OCI-LY3 (cell line): ENCODE results near the gene ZNF830.

Source experiments
- H2AFZ ChIP-seq: fragments of 200-600, 300-600 bp; shearing (Covaris generic); 2 replicates; pipeline ENCODE4 v1.6.0; 2014; ENCODE audit warnings: antibody characterized with exemption, low read depth, low read length
- H3K27ac ChIP-seq: fragments of 200-600, 300-600 bp; sonication (generic); 2 replicates; pipeline ENCODE4 v1.5.1; 2014; ENCODE audit warnings: mild to moderate bottlenecking, low read length, moderate library complexity, mixed read lengths
- H3K27me3 ChIP-seq: fragments of 200-600, 300-600 bp; sonication (generic); 2 replicates; pipeline ENCODE4 v1.6.1; 2014; ENCODE audit warnings: low read depth, low read length, mixed read lengths
- H3K36me3 ChIP-seq: fragments of 200-600, 300-600 bp; sonication (generic); replicated peaks from 2 replicates; pipeline ENCODE3; 2014; ENCODE audit warnings: low read depth, low read length, mixed read lengths
- H3K4me1 ChIP-seq: fragments of 300-600, 200-600 bp; sonication (generic); 2 replicates; pipeline ENCODE4 v1.6.1; 2014; ENCODE audit warnings: low read length, mixed read lengths
- H3K4me2 ChIP-seq: fragments of 200-600, 300-600 bp; sonication (generic); 2 replicates; pipeline ENCODE4 v1.6.1; 2014; ENCODE audit warnings: low read length, mixed read lengths
- H3K4me3 ChIP-seq: fragments of 300-600, 200-600 bp; sonication (generic); 2 replicates; pipeline ENCODE4 v1.5.1; 2014; ENCODE audit warnings: antibody characterized with exemption, mild to moderate bottlenecking, low read length, moderate library complexity
- H3K79me2 ChIP-seq: fragments of 300-600, 200-600 bp; shearing (Covaris generic); 2 replicates; pipeline ENCODE4 v1.6.1; 2014; ENCODE audit warnings: mild to moderate bottlenecking, low read length, mixed read lengths
- H3K9ac ChIP-seq: fragments of 300-600, 200-600 bp; shearing (Covaris generic); 2 replicates; pipeline ENCODE4 v1.6.0; 2014; ENCODE audit warnings: mild to moderate bottlenecking, low read length, moderate library complexity
- H3K9me3 ChIP-seq: fragments of 200-600, 300-600 bp; shearing (Covaris generic); 2 replicates; pipeline ENCODE4 v1.6.1; 2014; ENCODE audit warnings: low read length, mixed read lengths; ENCODE audit not compliant: insufficient read depth
- H4K20me1 ChIP-seq: fragments of 200-600, 300-600 bp; sonication (generic); 2 replicates; pipeline ENCODE4 v1.6.1; 2016; ENCODE audit warnings: low read length, mixed read lengths; ENCODE audit not compliant: insufficient read depth
- EZH2phosphoT487 ChIP-seq: fragments of 200-600 bp; shearing (Covaris generic); IDR thresholded peaks from 2 replicates; pipeline ENCODE4 v1.6.1; 2018; ENCODE audit warnings: antibody characterized with exemption, mixed run types, low read depth
- TF ChIP-seq, protein P1 (sequence below): fragments of 200-600, 300-600 bp; sonication (generic); IDR thresholded peaks from 2 replicates; pipeline ENCODE4 v1.5.1; 2014; ENCODE audit warnings: antibody characterized with exemption, low read length, low read depth

The ZNF830 gene, protein sequence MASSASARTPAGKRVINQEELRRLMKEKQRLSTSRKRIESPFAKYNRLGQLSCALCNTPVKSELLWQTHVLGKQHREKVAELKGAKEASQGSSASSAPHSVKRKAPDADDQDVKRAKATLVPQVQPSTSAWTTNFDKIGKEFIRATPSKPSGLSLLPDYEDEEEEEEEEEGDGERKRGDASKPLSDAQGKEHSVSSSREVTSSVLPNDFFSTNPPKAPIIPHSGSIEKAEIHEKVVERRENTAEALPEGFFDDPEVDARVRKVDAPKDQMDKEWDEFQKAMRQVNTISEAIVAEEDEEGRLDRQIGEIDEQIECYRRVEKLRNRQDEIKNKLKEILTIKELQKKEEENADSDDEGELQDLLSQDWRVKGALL

DNA sequence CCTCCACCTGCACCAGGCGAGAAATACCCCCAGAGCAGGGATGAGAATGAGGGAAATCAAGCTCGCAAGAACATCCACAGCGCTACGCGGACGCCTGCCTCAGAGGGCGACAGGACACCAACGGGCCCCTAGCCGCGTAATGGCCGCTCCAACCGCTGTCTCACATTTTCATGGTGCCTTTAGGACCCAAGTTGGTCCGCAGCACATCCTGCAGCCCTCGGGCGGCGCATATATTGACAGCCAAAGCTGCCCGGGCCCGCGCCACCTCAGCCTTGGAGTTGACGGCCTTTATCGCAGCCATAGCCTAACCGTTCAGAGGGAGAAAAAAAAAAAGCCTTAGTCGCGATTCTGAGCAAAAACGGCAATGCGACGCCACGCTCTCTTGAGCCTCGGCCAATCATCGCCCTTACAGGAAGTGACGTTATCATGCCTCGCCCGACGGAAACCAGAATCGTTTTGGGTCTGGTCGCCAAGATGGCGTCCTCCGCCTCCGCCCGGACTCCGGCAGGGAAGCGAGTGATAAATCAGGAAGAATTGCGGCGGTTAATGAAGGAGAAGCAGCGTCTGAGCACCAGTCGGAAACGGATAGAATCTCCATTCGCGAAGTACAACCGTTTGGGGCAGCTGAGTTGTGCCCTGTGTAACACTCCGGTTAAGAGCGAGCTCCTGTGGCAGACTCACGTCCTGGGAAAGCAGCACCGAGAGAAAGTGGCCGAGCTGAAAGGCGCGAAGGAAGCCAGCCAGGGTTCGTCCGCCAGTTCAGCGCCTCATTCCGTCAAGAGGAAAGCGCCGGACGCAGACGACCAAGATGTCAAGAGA, at the start of gene ZNF830, which contains the start of gene CCT6B:
TSS of gene ZNF830 (plus strand) at position 448 of the 819 bp plus-strand sequence. CDS start at position 475, 27 bp downstream.
TSS of gene CCT6B (minus strand) at position 368 of the 819 bp plus-strand sequence. CDS start at position 301, 67 bp downstream.
- Histone ChIP-seq H3K79me2 (peaks cover 27% of the 10 kb centered on the region), H3K27ac (peak within 1 kb of the TSS; percentile 69), H3K27me3 (no peaks in the 10 kb centered on the region), H4K20me1 (no peaks in the 10 kb centered on the region), H3K36me3 (peaks cover 9% of the 10 kb centered on the region), H3K4me1 (peaks cover 14% of the 10 kb centered on the region), H2AFZ (peak within 1 kb of the TSS; percentile 78), H3K9ac (peak within 1 kb of the TSS; percentile 92), H3K4me2 (peak within 1 kb of the TSS; percentile 99), H3K9me3 (no peaks in the 10 kb centered on the region), H3K4me3 (peak within 1 kb of the TSS; percentile 85)
- no peak for TF ChIP-seq EZH2phosphoT487
- TF ChIP-seq, protein P1, sequence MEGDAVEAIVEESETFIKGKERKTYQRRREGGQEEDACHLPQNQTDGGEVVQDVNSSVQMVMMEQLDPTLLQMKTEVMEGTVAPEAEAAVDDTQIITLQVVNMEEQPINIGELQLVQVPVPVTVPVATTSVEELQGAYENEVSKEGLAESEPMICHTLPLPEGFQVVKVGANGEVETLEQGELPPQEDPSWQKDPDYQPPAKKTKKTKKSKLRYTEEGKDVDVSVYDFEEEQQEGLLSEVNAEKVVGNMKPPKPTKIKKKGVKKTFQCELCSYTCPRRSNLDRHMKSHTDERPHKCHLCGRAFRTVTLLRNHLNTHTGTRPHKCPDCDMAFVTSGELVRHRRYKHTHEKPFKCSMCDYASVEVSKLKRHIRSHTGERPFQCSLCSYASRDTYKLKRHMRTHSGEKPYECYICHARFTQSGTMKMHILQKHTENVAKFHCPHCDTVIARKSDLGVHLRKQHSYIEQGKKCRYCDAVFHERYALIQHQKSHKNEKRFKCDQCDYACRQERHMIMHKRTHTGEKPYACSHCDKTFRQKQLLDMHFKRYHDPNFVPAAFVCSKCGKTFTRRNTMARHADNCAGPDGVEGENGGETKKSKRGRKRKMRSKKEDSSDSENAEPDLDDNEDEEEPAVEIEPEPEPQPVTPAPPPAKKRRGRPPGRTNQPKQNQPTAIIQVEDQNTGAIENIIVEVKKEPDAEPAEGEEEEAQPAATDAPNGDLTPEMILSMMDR, result no peak

DNA sequence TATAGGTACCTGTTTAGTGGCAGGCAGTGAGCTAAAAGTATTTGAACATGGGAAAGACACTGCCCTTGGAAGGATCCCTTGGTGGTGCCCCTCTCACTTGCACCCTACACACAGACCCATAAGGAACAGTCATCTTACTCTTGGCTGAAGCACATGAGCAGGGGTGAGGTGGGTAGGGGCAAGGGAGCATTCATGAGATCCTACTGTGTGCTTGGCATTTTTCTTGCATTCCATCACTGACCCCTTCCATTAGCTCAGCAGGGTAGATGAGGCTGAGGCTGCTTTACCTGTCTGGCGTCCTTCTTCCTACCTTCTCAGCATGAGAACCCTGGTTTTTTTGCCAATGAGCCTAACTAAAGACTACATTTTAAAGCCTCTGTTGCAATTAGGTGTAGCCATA, 48.3 kb upstream of the ZNF830 start:
- H3K4me3 ChIP-seq, result no peak overlapping the region
- no peak overlapping the region for H3K4me2 ChIP-seq
- no peaks in the 10 kb centered on the region for H3K79me2 ChIP-seq
- H3K9ac ChIP-seq, result no peak overlapping the region
- peaks cover 16% of the 10 kb centered on the region for H3K4me1 ChIP-seq
- no peak overlapping the region for H3K27ac ChIP-seq
- H2AFZ ChIP-seq, result no peak overlapping the region
- H4K20me1 ChIP-seq, result no peaks in the 10 kb centered on the region
- no peaks in the 10 kb centered on the region for H3K36me3 ChIP-seq
- TF ChIP-seq, protein P1, result no peak
- TF ChIP-seq EZH2phosphoT487, result no peak
- no peaks in the 10 kb centered on the region for H3K27me3 ChIP-seq
- no peaks in the 10 kb centered on the region for H3K9me3 ChIP-seq

DNA sequence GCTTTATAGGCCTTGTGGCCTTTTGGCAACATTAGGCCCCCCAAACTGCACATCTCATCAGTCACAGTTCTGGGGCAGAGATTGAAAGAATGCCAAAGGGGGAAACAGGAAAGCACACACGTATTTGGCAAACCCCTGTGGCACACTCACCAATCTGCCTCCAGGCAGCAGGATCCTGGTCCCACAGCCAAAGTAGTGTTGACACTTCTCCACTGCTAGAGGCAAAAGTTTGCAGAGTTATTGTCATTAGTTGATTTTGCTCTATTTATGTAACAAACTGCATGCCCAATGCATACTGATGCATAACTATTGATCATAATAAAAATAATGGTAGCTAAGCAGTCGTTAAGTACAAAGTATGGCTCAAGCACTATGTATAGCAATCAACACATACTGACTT, 45.2 kb upstream of the ZNF830 start:
- no peaks in the 10 kb centered on the region for H3K27me3 ChIP-seq
- H2AFZ ChIP-seq, result no peak overlapping the region
- no peaks in the 10 kb centered on the region for H3K79me2 ChIP-seq
- TF ChIP-seq, protein P1, result no peak
- TF ChIP-seq EZH2phosphoT487, result no peak
- H3K4me1 ChIP-seq, result peaks cover 9% of the 10 kb centered on the region; the same call in 1 of the 2 replicates
- no peaks in the 10 kb centered on the region for H3K36me3 ChIP-seq
- H3K27ac ChIP-seq, result no peak overlapping the region
- no peaks in the 10 kb centered on the region for H4K20me1 ChIP-seq
- H3K4me2 ChIP-seq, result no peak overlapping the region
- H3K9me3 ChIP-seq, result no peaks in the 10 kb centered on the region
- H3K9ac ChIP-seq, result no peak overlapping the region
- H3K4me3 ChIP-seq, result no peak overlapping the region

DNA sequence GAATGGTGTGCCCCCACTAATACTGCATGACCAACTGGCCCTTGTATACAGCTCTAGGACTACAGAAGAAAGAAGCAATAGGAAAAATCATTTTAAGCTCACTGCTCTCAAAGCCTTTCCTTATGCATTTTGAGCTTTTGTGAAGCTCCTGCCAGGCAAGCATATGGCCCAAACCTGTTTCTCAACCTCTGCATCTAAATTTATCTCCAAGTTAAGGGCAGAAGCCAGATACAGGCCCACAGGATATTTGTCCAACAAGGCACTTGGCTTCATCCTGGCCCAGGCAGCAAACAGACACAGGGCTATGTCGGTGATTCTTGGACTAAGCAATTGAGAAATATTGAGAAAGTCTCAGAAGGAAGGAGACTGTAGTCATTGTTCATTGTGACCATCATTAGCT, 44.0 kb upstream of the ZNF830 start:
- no peak overlapping the region for H3K27ac ChIP-seq
- no peaks in the 10 kb centered on the region for H4K20me1 ChIP-seq
- no peaks in the 10 kb centered on the region for H3K79me2 ChIP-seq
- H3K4me3 ChIP-seq, result no peak overlapping the region
- H2AFZ ChIP-seq, result no peak overlapping the region
- no peaks in the 10 kb centered on the region for H3K9me3 ChIP-seq
- H3K27me3 ChIP-seq, result no peaks in the 10 kb centered on the region
- TF ChIP-seq EZH2phosphoT487, result no peak
- TF ChIP-seq, protein P1, result no peak
- H3K4me2 ChIP-seq, result no peak overlapping the region
- H3K9ac ChIP-seq, result no peak overlapping the region
- H3K4me1 ChIP-seq, result peaks cover 9% of the 10 kb centered on the region; the same call in 1 of the 2 replicates
- no peaks in the 10 kb centered on the region for H3K36me3 ChIP-seq
